Measurements from ENCODE around the gene CELA2B. TPM values are rescaled to one million over a fixed set of nuclear protein-coding genes. Genes with fewer than 3 reads are reported as not detected.
"Not testable (repeated sequence)": the region's sequence is repeated elsewhere in the genome, so short reads cannot be mapped to it uniquely, and the experiment has no call there.

CELA2B gene
- total RNA-seq, 1 experiment from 2014 or later: not detected

GRCh38 chr1:15500184-15501178 is 24.6 kb downstream of the CELA2B start:
- DNase-seq (ENCODE audit: low spot score): no peak

DNA sequence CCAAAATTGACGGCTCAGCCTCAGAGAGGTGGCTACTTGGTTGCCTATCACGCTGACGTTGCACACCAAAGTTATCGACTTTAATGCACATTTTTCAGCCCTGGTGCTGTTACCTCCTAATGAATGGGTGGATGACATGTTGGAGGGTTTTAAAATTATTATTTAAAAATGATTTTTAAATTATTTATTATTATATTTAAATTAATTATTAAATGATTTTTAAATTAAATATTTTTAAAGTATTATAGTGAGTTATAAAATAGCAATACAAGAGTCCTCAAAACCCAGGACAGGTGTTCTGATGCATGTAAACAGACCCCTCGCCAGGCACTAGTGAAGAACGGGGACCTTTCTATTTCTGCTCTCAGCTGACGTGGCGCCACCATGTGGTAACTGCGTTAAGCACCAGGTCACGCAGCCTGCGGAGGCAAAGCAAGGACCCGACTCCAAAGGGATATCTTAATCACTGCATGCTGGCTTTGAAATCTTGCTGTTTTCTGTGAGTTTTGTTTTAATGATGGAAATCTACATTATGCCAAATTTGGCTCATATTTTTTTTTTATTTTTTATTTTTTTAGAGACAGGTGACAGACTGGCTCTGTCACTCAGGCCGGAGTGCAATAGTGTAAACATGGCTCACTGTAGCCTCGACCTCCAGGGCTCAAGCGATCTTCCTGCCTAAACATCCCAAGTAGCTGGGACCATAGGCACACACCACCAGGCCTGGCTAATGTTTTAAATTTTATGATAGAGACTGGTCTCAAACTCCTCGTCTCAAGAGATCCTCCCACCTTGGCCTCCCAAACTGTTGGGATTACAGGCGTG is 25.5 kb downstream of the CELA2B start:
- peak; percentile 14 for DNase-seq (ENCODE audit: low spot score)

- DNase-seq (ENCODE audit: low spot score): no peak
These were observed 28.5 kb downstream of the CELA2B start for GRCh38 chr1:15504436-15504835.

- no peak for DNase-seq (ENCODE audit: low spot score)
These were observed 30.9 kb downstream of the CELA2B start for GRCh38 chr1:15506831-15507230.

- DNase-seq (ENCODE audit: low spot score): no peak
These were observed 31.4 kb downstream of the CELA2B start for GRCh38 chr1:15507278-15507677.

- DNase-seq (ENCODE audit: low spot score): no peak
These were observed 33.0 kb downstream of the CELA2B start for GRCh38 chr1:15508700-15509487.

GRCh38 chr1:15509586-15509985 is 33.7 kb downstream of the CELA2B start:
- no peak for DNase-seq (ENCODE audit: low spot score)

DNA sequence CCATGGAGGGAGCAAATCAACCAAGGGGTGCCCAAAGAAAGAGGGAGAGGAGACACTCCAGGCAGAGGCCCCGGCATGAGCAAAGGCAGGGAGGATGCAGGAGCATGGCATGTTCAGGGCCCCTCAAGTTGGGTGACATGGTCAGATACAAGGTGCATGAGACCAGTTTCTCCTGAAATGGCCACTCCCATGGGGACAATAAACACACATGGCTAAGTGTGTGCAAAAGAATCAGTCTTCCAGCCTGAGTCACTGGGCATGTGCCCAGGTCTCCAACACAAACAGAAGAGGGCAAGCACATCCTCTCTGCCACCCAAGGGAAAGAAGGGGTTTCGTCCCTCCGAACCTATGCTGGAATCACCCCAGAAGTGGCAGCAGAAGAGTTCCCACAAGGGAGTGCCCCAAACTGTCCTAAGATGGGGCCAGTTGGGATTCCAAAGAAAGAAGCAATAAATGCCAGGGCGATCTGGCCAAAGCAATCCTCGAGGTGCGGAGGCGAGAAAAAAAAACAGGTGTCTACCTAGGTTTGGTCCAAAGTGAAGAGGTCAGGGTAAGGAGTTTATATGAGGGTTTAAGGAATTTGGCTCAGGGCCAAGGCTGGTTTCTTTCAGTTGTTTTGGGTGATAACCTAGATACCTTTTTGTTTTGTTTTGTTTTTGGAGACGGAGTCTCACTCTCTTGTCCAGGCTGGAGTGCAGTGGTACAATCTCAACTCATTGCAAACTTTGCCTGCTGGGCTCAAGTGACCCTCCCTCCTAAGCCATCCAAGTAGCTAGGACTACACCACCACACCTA is 34.9 kb downstream of the CELA2B start:
- DNase-seq (ENCODE audit: low spot score): no peak

DNA sequence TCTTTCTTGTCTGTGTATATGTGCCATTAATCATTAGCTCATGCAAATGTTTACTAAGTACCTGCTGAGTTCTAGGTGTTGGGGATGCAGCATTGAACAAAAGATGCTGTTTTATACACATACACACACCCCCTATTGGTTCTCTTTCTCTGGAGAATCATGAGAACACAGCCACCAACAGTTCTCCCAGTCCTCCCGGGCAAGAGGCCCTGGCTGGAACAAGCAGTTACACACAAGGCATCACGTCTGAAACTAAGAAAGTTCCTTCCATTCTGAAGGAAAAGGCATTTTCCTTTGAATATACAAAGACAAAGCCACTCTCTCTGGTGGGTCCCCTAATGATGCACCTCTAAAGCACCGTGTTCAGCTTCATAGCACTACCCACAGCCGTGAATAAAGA is 37.3 kb downstream of the CELA2B start:
- DNase-seq (ENCODE audit: low spot score): no peak

GRCh38 chr1:15513919-15514318 is 38.0 kb downstream of the CELA2B start:
- no peak for DNase-seq (ENCODE audit: low spot score)

GRCh38 chr1:15514557-15514956 is 38.7 kb downstream of the CELA2B start:
- not testable (repeated sequence) for DNase-seq (ENCODE audit: low spot score)

- DNase-seq (ENCODE audit: low spot score): peak; percentile 13
These were observed 39.2 kb downstream of the CELA2B start for GRCh38 chr1:15515022-15515663.

- DNase-seq (ENCODE audit: low spot score): no peak
These were observed 43.7 kb downstream of the CELA2B start for GRCh38 chr1:15519625-15520024.

- DNase-seq (ENCODE audit: low spot score): not testable (repeated sequence)
These were observed 45.5 kb downstream of the CELA2B start for GRCh38 chr1:15521206-15521906.

GRCh38 chr1:15522551-15522950 is 46.6 kb downstream of the CELA2B start:
- no peak for DNase-seq (ENCODE audit: low spot score)

- DNase-seq (ENCODE audit: low spot score): no peak
These were observed 47.5 kb downstream of the CELA2B start for GRCh38 chr1:15523104-15524020.

GRCh38 chr1:15524021-15524282 is 48.0 kb downstream of the CELA2B start, which contains the start of gene CASP9:
Gene CASP9 (minus strand): TSS chr1:15524215. CDS start chr1:15524200, 15 bp downstream.
- no peak for DNase-seq (ENCODE audit: low spot score)

- peak; percentile 78 for DNase-seq (ENCODE audit: low spot score)
These were observed 48.6 kb downstream of the CELA2B start for GRCh38 chr1:15524283-15525049.

Measured in A172 (cell line).